ENCODE data around the gene ZNF282. TPM values are rescaled to one million over a fixed set of nuclear protein-coding genes. Genes with fewer than 3 reads are reported as not detected.

Gene ZNF282
- total RNA-seq, 4 donors from 2014 or later = 10.6 to 83.3 (median 17.7) TPM

DNA sequence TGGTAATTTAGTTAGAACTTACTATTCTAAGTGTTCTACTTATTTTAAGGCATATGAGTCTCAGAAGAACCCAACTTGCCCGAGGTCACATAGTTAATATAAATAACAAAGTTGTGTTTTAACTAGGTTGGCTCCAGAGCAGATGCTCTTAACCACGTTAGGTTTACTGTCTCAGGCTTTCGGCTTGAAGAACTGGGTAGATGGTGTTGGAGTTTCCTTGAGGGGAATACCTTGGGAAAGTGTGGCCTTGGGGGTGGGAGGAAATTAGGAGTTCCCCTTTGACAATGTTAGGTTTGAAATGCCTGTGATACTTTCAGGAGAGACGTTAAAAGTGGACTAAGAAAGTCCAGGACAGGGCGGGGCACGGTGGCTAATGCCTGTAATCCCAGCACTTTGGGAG is 38.4 kb upstream of the ZNF282 start:
- TF ChIP-seq, protein P1, sequence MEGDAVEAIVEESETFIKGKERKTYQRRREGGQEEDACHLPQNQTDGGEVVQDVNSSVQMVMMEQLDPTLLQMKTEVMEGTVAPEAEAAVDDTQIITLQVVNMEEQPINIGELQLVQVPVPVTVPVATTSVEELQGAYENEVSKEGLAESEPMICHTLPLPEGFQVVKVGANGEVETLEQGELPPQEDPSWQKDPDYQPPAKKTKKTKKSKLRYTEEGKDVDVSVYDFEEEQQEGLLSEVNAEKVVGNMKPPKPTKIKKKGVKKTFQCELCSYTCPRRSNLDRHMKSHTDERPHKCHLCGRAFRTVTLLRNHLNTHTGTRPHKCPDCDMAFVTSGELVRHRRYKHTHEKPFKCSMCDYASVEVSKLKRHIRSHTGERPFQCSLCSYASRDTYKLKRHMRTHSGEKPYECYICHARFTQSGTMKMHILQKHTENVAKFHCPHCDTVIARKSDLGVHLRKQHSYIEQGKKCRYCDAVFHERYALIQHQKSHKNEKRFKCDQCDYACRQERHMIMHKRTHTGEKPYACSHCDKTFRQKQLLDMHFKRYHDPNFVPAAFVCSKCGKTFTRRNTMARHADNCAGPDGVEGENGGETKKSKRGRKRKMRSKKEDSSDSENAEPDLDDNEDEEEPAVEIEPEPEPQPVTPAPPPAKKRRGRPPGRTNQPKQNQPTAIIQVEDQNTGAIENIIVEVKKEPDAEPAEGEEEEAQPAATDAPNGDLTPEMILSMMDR (IDR thresholded peaks at IDR 0.05) = no peak
- ATAC-seq (ENCODE audit: low FRiP score) (no peak), DNase-seq (ENCODE audit: low spot score) (no peak)

DNA sequence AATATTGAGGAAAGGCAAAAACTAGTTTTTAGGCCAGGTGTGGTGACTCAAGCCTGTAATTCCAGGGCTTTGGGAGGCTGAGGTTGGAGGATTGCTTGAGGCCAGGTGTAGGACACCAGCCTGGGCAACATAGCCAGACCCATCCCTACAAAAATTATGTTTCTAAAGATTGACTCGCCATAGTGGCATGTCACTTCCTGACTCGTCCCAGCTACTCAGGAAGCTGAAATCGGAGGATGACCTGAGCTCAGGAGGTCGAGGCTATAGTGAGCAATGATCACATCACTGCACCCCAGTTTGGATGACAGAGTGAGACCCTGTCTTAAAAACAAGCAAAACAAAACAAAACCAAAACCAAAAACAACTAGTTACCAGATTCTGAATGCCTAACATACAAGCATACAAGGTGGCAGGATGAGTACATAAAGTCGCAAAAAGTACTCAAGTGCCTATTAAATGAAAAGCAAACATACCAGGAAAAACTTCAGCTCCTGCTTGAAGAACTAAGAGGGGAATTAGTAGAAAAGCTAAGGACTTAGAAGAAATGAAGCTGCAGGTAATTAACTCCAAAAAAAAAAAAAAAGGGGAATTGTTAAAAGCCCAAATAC is 34.0 kb upstream of the ZNF282 start:
- ATAC-seq (ENCODE audit: low FRiP score) = no peak
- no peak for DNase-seq (ENCODE audit: low spot score)
- TF ChIP-seq, protein P1 (IDR thresholded peaks at IDR 0.05) = no peak

DNA sequence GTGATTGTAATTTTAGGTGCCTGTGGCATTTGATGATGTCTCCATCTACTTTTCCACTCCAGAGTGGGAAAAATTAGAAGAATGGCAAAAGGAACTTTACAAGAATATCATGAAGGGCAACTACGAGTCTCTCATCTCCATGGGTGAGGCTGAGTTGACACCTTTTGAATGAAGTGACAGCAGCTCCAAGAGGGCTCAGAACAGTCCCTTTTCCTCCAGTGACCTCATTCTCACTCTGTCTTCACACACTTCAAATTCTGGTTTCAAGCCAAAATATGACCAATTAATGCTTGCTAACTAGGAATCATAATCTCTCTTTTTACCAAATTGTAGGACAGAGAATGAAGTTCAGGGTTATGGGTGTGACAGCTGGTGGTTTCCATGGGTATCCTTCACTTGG is 29.2 kb upstream of the ZNF282 start:
- DNase-seq (ENCODE audit: low spot score) = no peak
- ATAC-seq (ENCODE audit: low FRiP score) = no peak
- TF ChIP-seq, protein P1 (IDR thresholded peaks at IDR 0.05) = no peak

DNA sequence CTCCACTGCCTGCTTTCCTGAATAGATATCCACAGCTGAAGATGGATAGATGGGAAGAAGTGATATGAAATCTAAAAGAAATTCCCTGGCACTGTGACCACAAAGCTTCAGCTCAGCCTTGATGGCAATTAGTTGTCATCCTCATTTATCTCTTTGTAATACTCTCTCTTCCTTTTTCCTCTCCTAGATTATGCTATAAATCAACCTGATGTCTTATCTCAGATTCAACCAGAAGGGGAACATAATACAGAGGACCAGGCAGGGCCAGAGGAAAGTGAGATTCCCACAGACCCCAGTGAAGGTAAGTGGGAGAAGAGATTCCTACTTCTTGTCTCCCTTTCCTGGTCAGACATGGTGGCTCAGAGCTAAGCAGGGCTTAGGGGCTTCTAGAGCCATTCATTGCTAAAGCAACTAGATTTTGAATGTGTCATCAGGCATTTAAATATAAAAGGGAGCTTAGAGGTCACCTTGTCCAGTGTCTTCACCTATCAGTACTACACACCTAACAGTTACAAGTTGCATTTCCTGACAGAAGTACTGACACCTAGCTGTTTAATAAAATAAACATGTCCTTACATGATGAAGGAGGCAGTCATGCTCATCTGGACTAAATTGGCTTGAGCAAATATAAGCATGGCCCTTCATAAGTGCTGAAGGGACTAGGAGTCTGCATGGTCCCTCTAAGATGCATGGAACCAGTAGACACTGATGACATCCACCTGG is 28.6 kb upstream of the ZNF282 start:
- ATAC-seq (ENCODE audit: low FRiP score) (no peak), DNase-seq (ENCODE audit: low spot score) (no peak)
- TF ChIP-seq, protein P1 (IDR thresholded peaks at IDR 0.05) = no peak

DNA sequence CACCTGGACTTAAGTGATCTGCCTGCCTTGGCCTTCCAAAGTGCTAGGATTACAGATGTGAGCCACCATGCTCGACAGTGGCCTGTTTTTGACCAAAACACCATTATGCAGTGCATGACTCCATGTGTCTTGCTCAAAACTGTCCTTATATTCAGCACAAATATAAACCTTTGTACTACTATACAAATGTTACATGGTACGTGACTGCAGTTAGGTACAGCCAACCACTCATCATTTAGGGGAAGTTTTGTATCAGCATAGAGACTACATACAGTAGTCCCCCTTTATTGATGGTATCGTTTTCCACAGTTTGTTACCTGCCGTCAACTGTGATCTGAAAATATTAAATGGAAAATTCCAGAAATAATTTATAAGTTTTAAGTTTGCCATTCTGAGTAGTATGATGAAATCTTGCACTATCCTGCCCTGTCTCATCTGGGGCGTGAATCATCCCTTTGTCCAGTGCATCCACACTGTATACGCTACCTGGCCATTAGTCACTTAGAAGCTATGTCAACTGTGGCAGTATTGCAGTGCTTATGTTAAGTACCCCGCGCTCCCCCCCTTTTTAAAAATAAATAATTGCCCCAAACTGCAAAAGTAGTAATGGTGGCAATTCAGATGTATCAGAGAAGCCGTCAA is 23.3 kb upstream of the ZNF282 start:
- TF ChIP-seq, protein P1 (IDR thresholded peaks at IDR 0.05) = no peak
- no peak for ATAC-seq (ENCODE audit: low FRiP score)
- DNase-seq (ENCODE audit: low spot score) = no peak

DNA sequence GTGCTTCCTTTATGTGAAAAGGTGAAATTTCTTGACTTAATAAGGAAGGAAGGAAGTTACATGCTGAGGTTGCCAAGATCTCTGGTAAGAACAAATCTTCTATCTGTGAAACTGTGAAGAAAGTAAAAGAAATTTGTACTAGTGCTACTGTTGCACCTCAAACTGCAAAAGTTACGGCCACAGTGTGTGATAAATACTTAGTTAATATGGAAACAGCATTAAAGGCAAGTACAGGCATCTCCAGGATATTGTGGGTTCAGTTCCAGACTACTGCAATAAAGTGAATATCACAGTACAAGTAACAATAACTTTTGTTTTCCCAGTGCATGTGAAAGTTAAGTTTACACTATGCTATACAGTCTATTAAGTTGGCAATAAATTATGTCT is 22.8 kb upstream of the ZNF282 start:
- DNase-seq (ENCODE audit: low spot score) (no peak), ATAC-seq (ENCODE audit: low FRiP score) (no peak)
- TF ChIP-seq, protein P1 (IDR thresholded peaks at IDR 0.05) = no peak

Data from omental fat pad (tissue), 4 donors.